ENCODE data around the gene THBS3.

THBS3 gene

GRCh38 chr1:155184351-155184811 lies 23.3 kb downstream of the THBS3 start:
- Histone ChIP-seq H3K9me3 (no peaks in the 10 kb centered on the region), H3K36me3 (replicated peaks) (no peaks in the 10 kb centered on the region), H3K4me1 (no peaks in the 10 kb centered on the region), H3K27me3 (ENCODE audit: low read depth) (peaks cover 5% of the 10 kb centered on the region), H3K4me3 (no peak overlapping the region)
- in situ Hi-C loops (cut with MboI; ENCODE audit: low sequenced_read_pairs) = no loop called here
- DNase-seq (ENCODE audit: low spot score in 2 of 2) = no peak

GRCh38 chr1:155183775-155184221 lies 23.9 kb downstream of the THBS3 start:
- Histone ChIP-seq H3K9me3 (no peaks in the 10 kb centered on the region), H3K4me3 (no peak overlapping the region), H3K4me1 (no peaks in the 10 kb centered on the region), H3K27me3 (ENCODE audit: low read depth) (peaks cover 5% of the 10 kb centered on the region), H3K36me3 (replicated peaks) (no peaks in the 10 kb centered on the region)
- DNase-seq (ENCODE audit: low spot score in 2 of 2) = no peak
- in situ Hi-C loops (cut with MboI; ENCODE audit: low sequenced_read_pairs) = no loop called here

- Histone ChIP-seq H3K4me1 (no peaks in the 10 kb centered on the region), H3K4me3 (no peak overlapping the region), H3K36me3 (replicated peaks) (no peaks in the 10 kb centered on the region), H3K9me3 (no peaks in the 10 kb centered on the region), H3K27me3 (ENCODE audit: low read depth) (peaks cover 5% of the 10 kb centered on the region)
- no peak for DNase-seq (ENCODE audit: low spot score in 2 of 2)
- in situ Hi-C loops (cut with MboI; ENCODE audit: low sequenced_read_pairs) = no loop called here
Observed at GRCh38 chr1:155182052-155182550, 25.6 kb downstream of the THBS3 start.

- Histone ChIP-seq H3K36me3 (replicated peaks) (no peaks in the 10 kb centered on the region), H3K4me3 (no peak overlapping the region), H3K9me3 (no peaks in the 10 kb centered on the region), H3K27me3 (ENCODE audit: low read depth) (peaks cover 5% of the 10 kb centered on the region), H3K4me1 (no peaks in the 10 kb centered on the region)
- in situ Hi-C loops (cut with MboI; ENCODE audit: low sequenced_read_pairs) = no loop called here
- no peak for DNase-seq (ENCODE audit: low spot score in 2 of 2)
Observed at GRCh38 chr1:155181371-155182051, 26.2 kb downstream of the THBS3 start.

GRCh38 chr1:155179112-155180031 lies 28.3 kb downstream of the THBS3 start:
- Histone ChIP-seq H3K9me3 (no peaks in the 10 kb centered on the region), H3K4me3 (no peak overlapping the region), H3K36me3 (replicated peaks) (no peaks in the 10 kb centered on the region), H3K4me1 (no peaks in the 10 kb centered on the region), H3K27me3 (ENCODE audit: low read depth) (peaks cover 5% of the 10 kb centered on the region)
- DNase-seq (ENCODE audit: low spot score in 2 of 2) = peak in 1 of 2 experiments; percentile 8
- in situ Hi-C loops (cut with MboI; ENCODE audit: low sequenced_read_pairs) = no loop called here

GRCh38 chr1:155178441-155179111 lies 29.1 kb downstream of the THBS3 start:
- Histone ChIP-seq H3K27me3 (ENCODE audit: low read depth) (peaks cover 5% of the 10 kb centered on the region), H3K4me1 (no peaks in the 10 kb centered on the region; the same call in 1 of the 2 replicates), H3K9me3 (no peaks in the 10 kb centered on the region), H3K36me3 (replicated peaks) (no peaks in the 10 kb centered on the region), H3K4me3 (no peak overlapping the region)
- in situ Hi-C loops (cut with MboI; ENCODE audit: low sequenced_read_pairs) = no loop called here
- DNase-seq (ENCODE audit: low spot score in 2 of 2) = peak in 1 of 2 experiments; percentile 3

- no peaks in the 10 kb centered on the region for H3K36me3 ChIP-seq (replicated peaks)
- in situ Hi-C loops (cut with MboI; ENCODE audit: low sequenced_read_pairs) = no loop called here
Observed at GRCh38 chr1:155177918-155178281, 29.8 kb downstream of the THBS3 start.

GRCh38 chr1:155177192-155177917 lies 30.3 kb downstream of the THBS3 start:
- Histone ChIP-seq H3K9me3 (no peaks in the 10 kb centered on the region), H3K4me1 (no peaks in the 10 kb centered on the region; the same call in 1 of the 2 replicates), H3K36me3 (replicated peaks) (no peaks in the 10 kb centered on the region), H3K27me3 (ENCODE audit: low read depth) (no peaks in the 10 kb centered on the region), H3K4me3 (no peak overlapping the region)
- DNase-seq (ENCODE audit: low spot score in 2 of 2) = peak in 1 of 2 experiments; percentile 5
- in situ Hi-C loops (cut with MboI; ENCODE audit: low sequenced_read_pairs) = no loop called here

More at GRCh38 chr1:155177918-155178281, 29.8 kb downstream of the THBS3 start:
- no peak for DNase-seq (ENCODE audit: low spot score in 2 of 2)
- Histone ChIP-seq H3K27me3 (ENCODE audit: low read depth) (no peaks in the 10 kb centered on the region), H3K9me3 (no peaks in the 10 kb centered on the region), H3K4me3 (no peak overlapping the region), H3K4me1 (no peaks in the 10 kb centered on the region; the same call in 1 of the 2 replicates)

- in situ Hi-C loops (cut with MboI; ENCODE audit: low sequenced_read_pairs) = no loop called here
Observed at GRCh38 chr1:155176544-155177071, 31.1 kb downstream of the THBS3 start.

GRCh38 chr1:155175927-155176371 lies 31.7 kb downstream of the THBS3 start:
- no peaks in the 10 kb centered on the region for H3K9me3 ChIP-seq
- H3K4me1 ChIP-seq = no peaks in the 10 kb centered on the region; the same call in 1 of the 2 replicates
- in situ Hi-C loops (cut with MboI; ENCODE audit: low sequenced_read_pairs) = no loop called here
- 0 out of 2 replicates have a peak, but pooled peaks cover 2% of the 10 kb centered on the region for H3K36me3 ChIP-seq (replicated peaks)
- DNase-seq (ENCODE audit: low spot score in 2 of 2) = peak in 1 of 2 experiments; percentile 11
- no peak overlapping the region for H3K4me3 ChIP-seq
- H3K27me3 ChIP-seq (ENCODE audit: low read depth) = no peaks in the 10 kb centered on the region

More at GRCh38 chr1:155176544-155177071, 31.1 kb downstream of the THBS3 start:
- no peak overlapping the region for H3K4me3 ChIP-seq
- H3K4me1 ChIP-seq = no peaks in the 10 kb centered on the region; the same call in 1 of the 2 replicates
- DNase-seq (ENCODE audit: low spot score in 2 of 2) = peak; percentile 55 to 90
- H3K9me3 ChIP-seq = no peaks in the 10 kb centered on the region
- H3K36me3 ChIP-seq (replicated peaks) = no peaks in the 10 kb centered on the region
- no peaks in the 10 kb centered on the region for H3K27me3 ChIP-seq (ENCODE audit: low read depth)

- H3K36me3 ChIP-seq (replicated peaks) = peaks cover 4% of the 10 kb centered on the region
- H3K4me1 ChIP-seq = no peaks in the 10 kb centered on the region; the same call in 1 of the 2 replicates
- H3K27me3 ChIP-seq (ENCODE audit: low read depth) = no peaks in the 10 kb centered on the region
- in situ Hi-C loops (cut with MboI; ENCODE audit: low sequenced_read_pairs) = no loop called here
- H3K9me3 ChIP-seq = no peaks in the 10 kb centered on the region
- peak in 1 of 2 experiments; percentile 7 for DNase-seq (ENCODE audit: low spot score in 2 of 2)
- no peak overlapping the region for H3K4me3 ChIP-seq
Observed at GRCh38 chr1:155175281-155175926, 32.3 kb downstream of the THBS3 start.

Measured in HAP-1 (cell line).